Psoas muscle (tissue), 8 donors: ENCODE measurements around the gene POMC. TPM values are rescaled to one million over a fixed set of nuclear protein-coding genes. Genes with fewer than 3 reads are reported as not detected.

Experiments
- ATAC-seq, 4 donors: fragments of 200-7000 bp; cut with Tn5 transposase; one replicate each; pipeline ENCODE4 v1.9.1; 2020; ENCODE audit warnings: moderate library complexity in 3 of 4, mild to moderate bottlenecking in 2 of 4
- DNase-seq, 2 donors: peaks; one replicate each; pipeline ENCODE4 v3.0.0-alpha.2; 2020
- H3K27ac ChIP-seq: fragments of 200-600 bp; one replicate; pipeline ENCODE4 v1.8.0; 2022
- H3K27me3 ChIP-seq, 3 donors: fragments of 200-600 bp in 1 of 3; one replicate each; pipeline versions ENCODE4 v1.6.1 to v1.8.0; 2013 to 2022; ENCODE audit warnings: low read length in 2 of 3, mild to moderate bottlenecking in 2 of 3, moderate library complexity in 1 of 3; ENCODE audit not compliant: insufficient read depth in 3 of 3
- H3K36me3 ChIP-seq, 2 donors: fragments of 200-600 bp in 1 of 2; one replicate each; pipeline versions ENCODE4 v1.6.1 to v1.8.0; 2013 to 2022; ENCODE audit warnings: low read depth in 1 of 2, mild to moderate bottlenecking in 1 of 2, moderate library complexity in 1 of 2; ENCODE audit not compliant: insufficient read depth in 1 of 2
- H3K4me1 ChIP-seq: fragments of 200-600 bp; one replicate; pipeline ENCODE4 v1.8.0; 2022
- H3K4me3 ChIP-seq: fragments of 200-600 bp; one replicate; pipeline ENCODE4 v1.8.0; 2022; ENCODE audit warnings: mild to moderate bottlenecking
- H3K9me3 ChIP-seq: fragments of 200-600 bp; one replicate; pipeline ENCODE4 v1.8.0; 2022
- CTCF ChIP-seq: fragments of 200-600 bp; IDR thresholded peaks from one replicate; pipeline ENCODE4 v1.8.0; 2022; ENCODE audit warnings: antibody characterized with exemption
- WGBS, 3 donors: extraction: QIAGEN DNeasy Blood & Tissue Kit; methylation state at CpG; one replicate each; pipeline versions ENCODE4 v1.1.6 to v1.1.7; 2013; 5-methylcytosine and 5-hydroxymethylcytosine counted together
- intact Hi-C, 2 donors: fragments of 100-400 bp; cut with DNase I; formaldehyde crosslinking; loops; one replicate each; pipeline versions ENCODE4 v1.11.0 to v1.14.2; 2022
- long read RNA-seq, 2 donors: library from polyadenylated mRNA; unstranded; transcript quantifications; one replicate each; pipeline ENCODE4 v2.0.0, GENCODE V29; 2021
- polyA plus RNA-seq, 3 donors: library from polyadenylated mRNA; stranded (reverse); fragments of 200-250 nt; gene quantifications; one replicate each; pipeline ENCODE4 v1.2.3, GENCODE V29; 2013
- total RNA-seq, 4 donors: library from RNA; stranded (reverse); fragmentation: NEBNext Ultra II Directional in 2 of 4; extraction: Animal tissue kit (Norgen Biotek cat#: 25700) in 2 of 4; gene quantifications; one replicate each; pipeline versions ENCODE4 v1.2.1 to v1.2.4, GENCODE V29; 2021 to 2023
- donor health status: healthy with polysubstance abuse.
- donor health status: DM: no; HTN: no; CAD: no; lungs with moderate emphysema.
- donor health status: Bipolar disorder and iron deficiency.
- donor health status: healthy.
- donor health status: DM: yes; HTN: yes; CAD: no.
- donor health status: DM: no; HTN: no; CAD: no.
- donor health status: DM: no; HTN: no; CAD: no.
- donor health status: DM: yes; HTN: yes; CAD: no.

Gene POMC
- 10 to 100 TPM in 1 of 4 donors, 1 to 10 TPM in 3; 1.8 to 15.2 (median 4.2) TPM for total RNA-seq
- 1 to 10 TPM; 2.7 to 5.2 (median 3.3) TPM for polyA plus RNA-seq
- long read RNA-seq, donor 1, partial matches to known transcripts, result 2 of 2 reads
- long read RNA-seq, donor 1, other reads (novel, unspliced or antisense), result 0 of 2 reads
- long read RNA-seq, donor 2, partial matches to known transcripts, result 2 of 2 reads
- long read RNA-seq, donor 2, other reads (novel, unspliced or antisense), result 0 of 2 reads

DNA sequence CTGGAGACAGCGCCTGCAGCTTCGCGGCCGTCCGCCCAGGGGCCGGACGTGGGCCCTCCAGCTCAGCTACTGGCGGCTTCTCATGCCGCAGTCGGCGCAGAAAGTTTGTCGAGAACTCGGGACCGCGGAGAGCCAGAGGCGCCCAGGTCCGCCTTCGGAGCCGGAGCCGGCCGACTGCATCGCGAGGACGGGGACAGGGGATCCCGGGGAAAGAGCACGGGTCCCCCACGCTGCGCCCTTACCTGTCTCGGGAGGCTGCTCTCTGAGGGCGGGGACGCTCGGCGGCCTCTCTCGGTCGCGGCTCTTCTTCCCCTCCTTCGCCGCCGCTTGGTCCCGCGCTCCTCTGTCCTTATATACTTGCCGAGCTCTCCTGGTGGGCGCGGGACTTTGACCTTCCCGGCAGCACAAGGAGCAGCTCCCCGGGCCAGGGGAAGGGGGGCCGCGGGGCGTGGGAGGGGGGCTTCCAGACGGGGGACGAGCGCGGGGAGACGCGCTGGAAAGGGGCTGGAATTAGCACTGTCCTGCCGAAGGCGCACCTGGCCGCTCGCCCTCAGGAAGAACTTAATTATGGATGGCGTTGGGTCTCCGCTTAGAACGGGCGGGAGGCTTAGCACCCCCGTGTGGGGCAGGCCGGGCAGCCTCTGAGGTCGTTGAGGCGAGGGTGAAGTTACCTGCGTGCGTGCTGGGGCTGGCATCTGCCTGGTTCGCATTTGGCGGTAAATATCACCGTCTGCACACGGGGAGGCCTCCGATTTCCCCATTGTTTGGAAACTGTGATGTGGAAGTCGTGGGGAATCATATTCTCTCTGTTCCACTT lies at the start of gene POMC:
POMC (minus strand) TSS at position 325 of the 817 bp plus-strand sequence. CDS start 3,808 bp downstream, outside the sequence.
- WGBS, 3 donors, result 6 to 7% (median 7%) methylated on average over 59 to 75 of the region's 75 CpGs
- Histone ChIP-seq H3K36me3 (no peaks in the 10 kb centered on the region), H3K4me1 (peaks cover 9% of the 10 kb centered on the region), H3K27me3 (peaks cover 0 to 52% (median 9%) of the 10 kb centered on the region in 3 donors), H3K9me3 (no peaks in the 10 kb centered on the region), H3K4me3 (peak within 1 kb of the TSS; percentile 65), H3K27ac (no peak within 1 kb of the TSS)
- intact Hi-C loops, result no loop called here
- DNase-seq (peak in 1 of 2 donors; percentile 26), ATAC-seq (peak; percentile 53 to 74 (median 66))
- TF ChIP-seq CTCF, result no peak

GRCh38 chr2:25218100-25218499 lies 49.7 kb upstream of the POMC start:
- intact Hi-C loops, result no loop called here
- H3K4me1 ChIP-seq, result no peaks in the 10 kb centered on the region
- H3K27me3 ChIP-seq, result no peaks in the 10 kb centered on the region
- no peak overlapping the region for H3K4me3 ChIP-seq
- ATAC-seq (no peak), DNase-seq (no peak)
- no peak overlapping the region for H3K27ac ChIP-seq
- H3K36me3 ChIP-seq, result no peaks in the 10 kb centered on the region
- WGBS, 3 donors, result 90 to 95% (median 93%) methylated on average over 3 of the region's 3 CpGs
- TF ChIP-seq CTCF, result no peak
- H3K9me3 ChIP-seq, result no peaks in the 10 kb centered on the region

GRCh38 chr2:25215948-25216679 lies 47.7 kb upstream of the POMC start:
- peak overlapping the region; percentile 62 for H3K4me3 ChIP-seq
- DNase-seq (peak; percentile 84 to 85), ATAC-seq (peak; percentile 60 to 88 (median 87))
- peak overlapping the region; percentile 63 for H3K27ac ChIP-seq
- TF ChIP-seq CTCF, result no peak
- intact Hi-C loops, result no loop called here
- no peaks in the 10 kb centered on the region for H3K9me3 ChIP-seq
- H3K27me3 ChIP-seq, result no peaks in the 10 kb centered on the region
- 3 to 5% (median 3%) methylated on average over 49 to 71 of the region's 71 CpGs for WGBS, 3 donors
- H3K4me1 ChIP-seq, result no peaks in the 10 kb centered on the region
- no peaks in the 10 kb centered on the region for H3K36me3 ChIP-seq

DNA sequence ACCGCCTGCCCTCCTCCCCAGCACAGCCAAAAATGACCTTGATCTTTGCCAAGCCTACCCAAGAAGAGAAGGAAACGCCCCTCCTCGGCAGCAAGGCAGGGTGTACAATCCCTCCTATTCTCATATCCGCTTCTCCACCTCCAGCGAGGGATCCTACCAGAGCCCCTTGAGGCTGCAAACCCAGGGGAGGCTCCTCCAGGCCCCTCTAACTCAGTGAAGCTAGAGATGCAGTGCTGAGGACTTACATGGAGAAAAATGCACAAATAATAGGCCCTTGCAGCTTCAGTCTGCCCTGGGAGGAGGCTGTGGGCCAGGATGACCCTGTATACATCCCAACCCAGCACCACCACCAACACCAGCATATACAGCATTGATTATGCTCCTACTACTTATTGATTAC lies 46.9 kb upstream of the POMC start:
- no peak for TF ChIP-seq CTCF
- Histone ChIP-seq H3K4me1 (no peaks in the 10 kb centered on the region), H3K4me3 (no peak overlapping the region), H3K9me3 (no peaks in the 10 kb centered on the region), H3K27ac (peak overlapping the region; percentile 63), H3K27me3 (no peaks in the 10 kb centered on the region), H3K36me3 (no peaks in the 10 kb centered on the region)
- ATAC-seq (peak in 2 of 4 donors; percentile 15 to 18), DNase-seq (no peak)
- intact Hi-C loops, result no loop called here
- WGBS, 3 donors, result 72 to 74% (median 73%) methylated on average over 5 of the region's 5 CpGs
